Measurements from ENCODE around the gene SUN1. TPM values are rescaled to one million over a fixed set of nuclear protein-coding genes. Genes with fewer than 3 reads are reported as not detected.

Gene SUN1
- total and polyA plus RNA-seq, 2 of the 8 experiments (the other 6 are each of a cell fraction or from before 2014, with no cell fraction given), result 108 to 158 TPM

GRCh38 chr7:897771-898376 lies 65.6 kb downstream of the SUN1 start:
- Histone ChIP-seq H4K20me1 (replicated peaks in 1 of 2; ENCODE audit: control insufficient read depth in 1 of 2, insufficient read depth in 2 of 2, low read length in 2 of 2) (peaks cover 9 to 14% of the 10 kb centered on the region in 2 experiments), H2BK15ac (ENCODE audit: low read length) (no peak overlapping the region), H2BK20ac (ENCODE audit: low read length) (no peak overlapping the region), H3K79me2 (ENCODE audit: control insufficient read depth in 1 of 2, insufficient read depth in 2 of 2, low read length in 2 of 2) (no peaks in the 10 kb centered on the region), H3K27ac (ENCODE audit: low read depth, low read length) (no peak overlapping the region), H4K8ac (ENCODE audit: extremely low read depth, insufficient read depth, low read length) (no peak overlapping the region; the same call in 1 of the 2 replicates), H3K27me3 (replicated peaks in 1 of 4; ENCODE audit: control insufficient read depth in 3 of 4, extremely low read depth in 1 of 4, insufficient read depth in 3 of 4, low read length in 3 of 4) (no peaks in the 10 kb centered on the region), H3K18ac (ENCODE audit: extremely low read depth, low read length) (no peak overlapping the region), H3K4me3 (ENCODE audit: extremely low read depth in 1 of 4, insufficient read depth in 2 of 4, low read depth in 3 of 4, low read length in 4 of 4) (no peak overlapping the region), H4K5ac (ENCODE audit: insufficient read length, low read depth, low read length) (no peak overlapping the region), H3K23ac (ENCODE audit: insufficient read length) (no peak overlapping the region), H2AFZ (ENCODE audit: low read length) (no peak overlapping the region), H2BK120ac (replicated peaks; ENCODE audit: low read depth, low read length) (no peak overlapping the region), H3K9me3 (ENCODE audit: insufficient read depth in 2 of 2, low read depth in 1 of 2, low read length in 1 of 2) (no peaks in the 10 kb centered on the region), H3K4me2 (ENCODE audit: insufficient read depth in 1 of 2, low read depth in 2 of 2, low read length in 2 of 2) (no peak overlapping the region), H3K14ac (ENCODE audit: insufficient read length) (no peak overlapping the region), H2BK5ac (ENCODE audit: low read depth, low read length) (peak overlapping the region; percentile 24; the same call in 1 of the 2 replicates), H2AK5ac (ENCODE audit: low read depth, low read length) (no peak overlapping the region), H3K79me1 (ENCODE audit: low read depth, low read length) (peaks cover 5% of the 10 kb centered on the region), H4K91ac (replicated peaks; ENCODE audit: insufficient read length, low read length) (no peak overlapping the region), H2BK12ac (ENCODE audit: low read depth, low read length) (no peak overlapping the region), H3K9ac (replicated peaks in 1 of 4; ENCODE audit: extremely low read depth in 1 of 4, low read depth in 3 of 4, low read length in 3 of 4) (no peak overlapping the region), H3K56ac (replicated peaks; ENCODE audit: insufficient read length, low read depth, low read length) (no peak overlapping the region), H3K4me1 (replicated peaks in 1 of 4; ENCODE audit: control insufficient read depth in 3 of 4, insufficient read depth in 4 of 4, low read length in 3 of 4) (peaks cover 0 to 8% (median 4%) of the 10 kb centered on the region in 4 experiments; a peak in 5 of 7 replicates), H3K4ac (replicated peaks; ENCODE audit: insufficient read length, low read depth, low read length) (no peak overlapping the region), H3K36me3 (ENCODE audit: control insufficient read depth in 2 of 4, insufficient read depth in 4 of 4, low read length in 3 of 4) (peaks cover 8 to 45% (median 28%) of the 10 kb centered on the region in 4 experiments), H3K23me2 (ENCODE audit: low read depth, low read length) (peaks cover 2% of the 10 kb centered on the region; the same call in 1 of the 2 replicates)
- 91% methylated on average over 26 of the region's 27 CpGs; no CpG with 5 or more reads in 1 of the 2 experiments for WGBS, 2 experiments (ENCODE audit: extremely low coverage in 1 of 2, insufficient coverage in 1 of 2, insufficient read length in 1 of 2, insufficient replicate concordance in 2 of 2, low coverage in 1 of 2, low lambda C conversion rate in 2 of 2, missing lambda C conversion rate in 1 of 2)
- ChIA-PET POLR2A (ENCODE audit: partially characterized antibody) (interaction anchor here (1.0 to 4.0 kb wide), 7 partner anchors 10 to 69 kb away, joined by 3 to 23 read pairs (median 4); partner anchors contain the start of gene GET4), CTCF (ENCODE audit: partially characterized antibody) (interaction anchor here (0.9 kb wide), 1 partner anchor 61 kb away, joined by 3 read pairs; no protein-coding TSS in a partner anchor)
- DNase-seq (ENCODE audit: low read depth in 1 of 2, low spot score in 2 of 2), result no peak
- TF ChIP-seq CEBPB (IDR thresholded peaks at IDR 0.05; ENCODE audit: low read depth, low read length), result no peak
- no peak for TF ChIP-seq KDM1A (IDR thresholded peaks at IDR 0.05; ENCODE audit: borderline replicate concordance, low read length)
- no peak for TF ChIP-seq JUN (IDR thresholded peaks at IDR 0.05; ENCODE audit: low read depth, low read length)
- no peak for TF ChIP-seq SAP30 (IDR thresholded peaks at IDR 0.05; ENCODE audit: insufficient read depth, insufficient replicate concordance, low read length)
- no peak for FAIRE-seq
